ENCODE measurements around the gene USP16. TPM values are rescaled to one million over a fixed set of nuclear protein-coding genes. Genes with fewer than 3 reads are reported as not detected.

Gene USP16
- total RNA-seq, 2 donors from 2014 or later = 23.2 to 28.1 TPM

GRCh38 chr21:29056538-29057050 is 32.1 kb downstream of the USP16 start:
- H3K27me3 ChIP-seq = no peaks in the 10 kb centered on the region
- H3K36me3 ChIP-seq = peaks cover 94% of the 10 kb centered on the region
- no peaks in the 10 kb centered on the region for H3K4me1 ChIP-seq
- no peak for DNase-seq (ENCODE audit: low spot score)
- no peaks in the 10 kb centered on the region for H3K9me3 ChIP-seq
- no peak for TF ChIP-seq CTCF (IDR thresholded peaks at IDR 0.05)
- no peak overlapping the region for H3K4me3 ChIP-seq
- no peak overlapping the region for H3K27ac ChIP-seq

GRCh38 chr21:29064850-29065481 is 40.5 kb downstream of the USP16 start:
- Histone ChIP-seq H3K36me3 (peaks cover 90% of the 10 kb centered on the region), H3K4me1 (no peaks in the 10 kb centered on the region), H3K27me3 (no peaks in the 10 kb centered on the region), H3K27ac (no peak overlapping the region), H3K4me3 (no peak overlapping the region), H3K9me3 (no peaks in the 10 kb centered on the region)
- no peak for TF ChIP-seq CTCF (IDR thresholded peaks at IDR 0.05)
- DNase-seq (ENCODE audit: low spot score) = no peak

- Histone ChIP-seq H3K36me3 (peaks cover 12% of the 10 kb centered on the region), H3K27me3 (no peaks in the 10 kb centered on the region), H3K27ac (peak overlapping the region; percentile 85 to 94), H3K4me3 (peak overlapping the region; percentile 62 to 95), H3K4me1 (peaks cover 0 to 31% of the 10 kb centered on the region in 2 donors), H3K9me3 (no peaks in the 10 kb centered on the region)
- TF ChIP-seq CTCF (IDR thresholded peaks at IDR 0.05) = no peak
- DNase-seq (ENCODE audit: low spot score) = no peak
These were observed 48.4 kb downstream of the USP16 start for GRCh38 chr21:29072873-29073221.

GRCh38 chr21:29073222-29074006 is 48.9 kb downstream of the USP16 start, which contains the start of gene CCT8:
TSS of gene CCT8 (minus strand) at chr21:29073648. CDS start at chr21:29073590, 58 bp downstream.
- Histone ChIP-seq H3K27ac (peak within 1 kb of the TSS; percentile 85 to 94), H3K4me1 (peaks cover 0 to 31% of the 10 kb centered on the region in 2 donors)

GRCh38 chr21:29074007-29074376 is 49.5 kb downstream of the USP16 start:
- peaks cover 2% of the 10 kb centered on the region for H3K36me3 ChIP-seq
- no peaks in the 10 kb centered on the region for H3K9me3 ChIP-seq
- no peaks in the 10 kb centered on the region for H3K27me3 ChIP-seq
- TF ChIP-seq CTCF (IDR thresholded peaks at IDR 0.05) = no peak
- peak overlapping the region; percentile 85 to 94 for H3K27ac ChIP-seq
- DNase-seq (ENCODE audit: low spot score) = no peak
- peaks cover 0 to 31% of the 10 kb centered on the region in 2 donors for H3K4me1 ChIP-seq
- H3K4me3 ChIP-seq = peak overlapping the region; percentile 62 to 95

More at GRCh38 chr21:29073222-29074006, 48.9 kb downstream of the USP16 start, which contains the start of gene CCT8:
- Histone ChIP-seq H3K9me3 (no peaks in the 10 kb centered on the region), H3K36me3 (peaks cover 7% of the 10 kb centered on the region), H3K4me3 (peak within 1 kb of the TSS; percentile 62 to 95), H3K27me3 (no peaks in the 10 kb centered on the region)
- no peak for TF ChIP-seq CTCF (IDR thresholded peaks at IDR 0.05)
- DNase-seq (ENCODE audit: low spot score) = peak; percentile 98
